Psoas muscle (tissue), 8 donors: ENCODE data around the gene LIG3. TPM values are rescaled to one million over a fixed set of nuclear protein-coding genes. Genes with fewer than 3 reads are reported as not detected.

ENCODE experiments used
- ATAC-seq, 4 donors: fragments of 200-7000 bp; cut with Tn5 transposase; one replicate each; pipeline ENCODE4 v1.9.1; 2020; ENCODE audit warnings: moderate library complexity in 3 of 4, mild to moderate bottlenecking in 2 of 4
- DNase-seq, 2 donors: peaks; one replicate each; pipeline ENCODE4 v3.0.0-alpha.2; 2020
- H3K27ac ChIP-seq: fragments of 200-600 bp; one replicate; pipeline ENCODE4 v1.8.0; 2022
- H3K27me3 ChIP-seq, 3 donors: fragments of 200-600 bp in 1 of 3; one replicate each; pipeline versions ENCODE4 v1.6.1 to v1.8.0; 2013 to 2022; ENCODE audit warnings: low read length in 2 of 3, mild to moderate bottlenecking in 2 of 3, moderate library complexity in 1 of 3; ENCODE audit not compliant: insufficient read depth in 3 of 3
- H3K36me3 ChIP-seq, 2 donors: fragments of 200-600 bp in 1 of 2; one replicate each; pipeline versions ENCODE4 v1.6.1 to v1.8.0; 2013 to 2022; ENCODE audit warnings: low read depth in 1 of 2, mild to moderate bottlenecking in 1 of 2, moderate library complexity in 1 of 2; ENCODE audit not compliant: insufficient read depth in 1 of 2
- H3K4me1 ChIP-seq: fragments of 200-600 bp; one replicate; pipeline ENCODE4 v1.8.0; 2022
- H3K4me3 ChIP-seq: fragments of 200-600 bp; one replicate; pipeline ENCODE4 v1.8.0; 2022; ENCODE audit warnings: mild to moderate bottlenecking
- H3K9me3 ChIP-seq: fragments of 200-600 bp; one replicate; pipeline ENCODE4 v1.8.0; 2022
- CTCF ChIP-seq: fragments of 200-600 bp; IDR thresholded peaks from one replicate; pipeline ENCODE4 v1.8.0; 2022; ENCODE audit warnings: antibody characterized with exemption
- WGBS, 3 donors: extraction: QIAGEN DNeasy Blood & Tissue Kit; methylation state at CpG; one replicate each; pipeline versions ENCODE4 v1.1.6 to v1.1.7; 2013; 5-methylcytosine and 5-hydroxymethylcytosine counted together
- intact Hi-C, 2 donors: fragments of 100-400 bp; cut with DNase I; formaldehyde crosslinking; loops; one replicate each; pipeline versions ENCODE4 v1.11.0 to v1.14.2; 2022
- polyA plus RNA-seq, 3 donors: library from polyadenylated mRNA; stranded (reverse); fragments of 200-250 nt; gene quantifications; one replicate each; pipeline ENCODE4 v1.2.3, GENCODE V29; 2013
- total RNA-seq, 4 donors: library from RNA; stranded (reverse); fragmentation: NEBNext Ultra II Directional in 2 of 4; extraction: Animal tissue kit (Norgen Biotek cat#: 25700) in 2 of 4; gene quantifications; one replicate each; pipeline versions ENCODE4 v1.2.1 to v1.2.4, GENCODE V29; 2021 to 2023
- donor health status: healthy with polysubstance abuse.
- donor health status: DM: no; HTN: no; CAD: no; lungs with moderate emphysema.
- donor health status: Bipolar disorder and iron deficiency.
- donor health status: healthy.
- donor health status: DM: yes; HTN: yes; CAD: no.
- donor health status: DM: no; HTN: no; CAD: no.
- donor health status: DM: no; HTN: no; CAD: no.
- donor health status: DM: yes; HTN: yes; CAD: no.

LIG3 gene
- total and polyA plus RNA-seq, 7 donors = 11.5 to 28.2 (median 23.5) TPM

- H3K4me3 ChIP-seq = no peak overlapping the region
- H3K27ac ChIP-seq = no peak overlapping the region
- intact Hi-C loops = no loop called here
- TF ChIP-seq CTCF = no peak
- DNase-seq (no peak), ATAC-seq (no peak)
- H3K27me3 ChIP-seq = no peaks in the 10 kb centered on the region
- H3K36me3 ChIP-seq = peaks cover 19 to 99% of the 10 kb centered on the region in 2 donors
- H3K9me3 ChIP-seq = no peaks in the 10 kb centered on the region
- WGBS, 3 donors = 54 to 63% (median 61%) methylated on average over 6 of the region's 6 CpGs
- no peaks in the 10 kb centered on the region for H3K4me1 ChIP-seq
These were observed 10.6 kb downstream of the LIG3 start for GRCh38 chr17:34990921-34991365.

- H3K36me3 ChIP-seq = peaks cover 19 to 99% of the 10 kb centered on the region in 2 donors
- 77 to 98% (median 91%) methylated on average over 3 of the region's 3 CpGs for WGBS, 3 donors
- H3K4me3 ChIP-seq = no peak overlapping the region
- no peak for ATAC-seq
- no peaks in the 10 kb centered on the region for H3K4me1 ChIP-seq
- H3K9me3 ChIP-seq = no peaks in the 10 kb centered on the region
- no peak for DNase-seq
- TF ChIP-seq CTCF = no peak
- H3K27ac ChIP-seq = no peak overlapping the region
- H3K27me3 ChIP-seq = no peaks in the 10 kb centered on the region
- intact Hi-C loops = no loop called here
These were observed 11.3 kb downstream of the LIG3 start for GRCh38 chr17:34991606-34992005.

- 83 to 85% (median 84%) methylated on average over 2 of the region's 2 CpGs for WGBS, 3 donors
- DNase-seq (no peak), ATAC-seq (no peak)
- H3K27me3 ChIP-seq = no peaks in the 10 kb centered on the region
- H3K9me3 ChIP-seq = no peaks in the 10 kb centered on the region
- no peak for TF ChIP-seq CTCF
- no peak overlapping the region for H3K27ac ChIP-seq
- H3K36me3 ChIP-seq = peaks cover 23 to 100% of the 10 kb centered on the region in 2 donors
- intact Hi-C loops = no loop called here
- H3K4me3 ChIP-seq = no peak overlapping the region
- H3K4me1 ChIP-seq = peaks cover 5% of the 10 kb centered on the region
These were observed 12.7 kb downstream of the LIG3 start for GRCh38 chr17:34993031-34993430.

- intact Hi-C loops = loop anchor here (5.0 kb wide), 2 partner anchors 96 to 121 kb away; partner anchors contain the start of gene RAD51D (in 1 of the 2)
- Histone ChIP-seq H3K9me3 (no peaks in the 10 kb centered on the region), H3K27me3 (no peaks in the 10 kb centered on the region), H3K27ac (no peak overlapping the region), H3K36me3 (peaks cover 18 to 99% of the 10 kb centered on the region in 2 donors), H3K4me3 (no peak overlapping the region), H3K4me1 (peaks cover 5% of the 10 kb centered on the region)
- no peak for DNase-seq
- no peak for ATAC-seq
- no peak for TF ChIP-seq CTCF
- 77 to 80% (median 78%) methylated on average over 3 of the region's 3 CpGs for WGBS, 3 donors
These were observed 16.3 kb downstream of the LIG3 start for GRCh38 chr17:34996422-34997285.
